NCI-H1694 treated with DMSO at 0.1 percent for 48 hours (cell line): ENCODE results near the gene CREB3L1.

Experiments
- DNase-seq: peaks from one replicate; lab custom pipeline; 2025; lab: John Stamatoyannopoulos, UW

Gene CREB3L1

DNA sequence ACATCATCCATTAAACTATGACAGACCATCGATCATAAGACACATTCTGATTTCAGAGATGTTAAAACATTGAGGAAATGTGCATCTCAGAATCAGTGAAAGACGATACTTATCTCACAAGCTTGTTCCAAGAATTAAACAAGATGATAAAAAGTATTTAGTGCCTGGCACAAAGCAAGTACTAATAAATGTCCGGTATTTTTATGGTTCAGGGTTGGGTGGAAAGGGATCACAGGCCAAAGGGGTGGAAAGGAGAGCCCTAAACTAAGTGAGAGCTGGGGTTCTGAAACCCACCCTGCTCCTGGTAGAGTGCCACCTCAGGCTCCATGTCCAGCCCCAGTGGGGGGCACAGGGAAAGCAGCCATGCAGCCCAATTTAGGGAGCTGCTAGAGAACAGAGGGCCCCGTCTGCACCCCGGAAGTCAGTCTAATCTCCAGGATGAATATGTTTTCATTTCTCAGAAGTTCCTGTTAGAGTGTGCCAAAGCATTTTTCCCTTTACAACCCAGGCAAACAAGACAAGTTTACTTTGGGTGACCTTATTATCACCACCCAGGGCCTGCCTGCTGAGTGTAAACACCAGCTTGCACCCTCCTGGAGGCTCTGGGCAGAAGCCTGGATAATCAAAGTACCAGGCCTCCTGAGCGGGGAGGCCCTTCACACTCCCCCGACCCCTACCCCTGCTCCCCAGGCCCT, 3.8 kb upstream of the CREB3L1 start:
- no peak for DNase-seq

DNA sequence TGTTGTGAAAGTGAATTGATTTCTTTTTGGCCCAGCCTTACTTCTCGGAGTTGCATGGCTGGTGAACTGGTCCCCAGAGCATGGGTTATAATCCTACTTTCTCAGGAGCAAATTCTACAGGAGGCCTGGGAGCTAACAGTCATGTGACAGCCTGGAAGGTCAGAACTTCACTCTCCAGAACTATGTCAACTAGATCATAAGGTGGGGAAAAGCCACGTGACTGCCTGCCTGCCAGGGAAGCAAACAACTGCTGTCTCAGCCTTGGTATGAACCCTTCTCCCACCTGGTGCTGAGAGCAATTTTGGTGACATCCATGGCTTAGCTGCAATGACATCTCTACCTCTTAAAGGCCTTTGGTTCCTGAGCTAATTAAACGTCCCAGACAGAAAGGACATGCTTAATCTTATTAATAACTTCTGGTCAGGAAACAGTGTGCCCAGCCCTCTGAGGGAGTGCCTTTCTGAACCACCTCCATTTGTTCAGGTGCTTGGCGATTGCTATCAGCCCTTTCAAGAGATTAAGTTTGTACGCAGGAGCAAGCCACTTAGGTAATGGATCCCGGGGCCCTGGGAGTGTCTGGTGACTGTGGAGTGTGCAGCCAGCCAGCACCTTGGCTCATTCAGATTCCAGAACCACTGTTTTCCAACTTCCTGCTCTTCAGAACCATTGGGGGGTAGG, 1.4 kb upstream of the CREB3L1 start:
- DNase-seq, result no peak

DNA sequence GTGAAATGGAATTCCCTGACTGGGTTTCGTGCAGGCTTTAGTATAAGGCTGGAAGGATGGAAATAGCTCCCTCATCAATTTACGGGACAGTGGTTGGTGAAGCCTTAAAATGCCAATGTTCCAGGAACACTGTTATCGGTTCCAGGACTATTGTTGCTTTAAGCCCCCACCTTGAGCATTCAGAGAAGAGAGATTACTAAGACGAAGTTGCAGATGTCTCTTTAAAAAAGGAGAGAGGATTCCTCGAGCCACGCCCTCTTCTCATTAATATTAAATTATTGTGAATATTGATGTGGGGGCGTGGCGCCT, 195 bp upstream of the CREB3L1 start:
- no peak for DNase-seq

DNA sequence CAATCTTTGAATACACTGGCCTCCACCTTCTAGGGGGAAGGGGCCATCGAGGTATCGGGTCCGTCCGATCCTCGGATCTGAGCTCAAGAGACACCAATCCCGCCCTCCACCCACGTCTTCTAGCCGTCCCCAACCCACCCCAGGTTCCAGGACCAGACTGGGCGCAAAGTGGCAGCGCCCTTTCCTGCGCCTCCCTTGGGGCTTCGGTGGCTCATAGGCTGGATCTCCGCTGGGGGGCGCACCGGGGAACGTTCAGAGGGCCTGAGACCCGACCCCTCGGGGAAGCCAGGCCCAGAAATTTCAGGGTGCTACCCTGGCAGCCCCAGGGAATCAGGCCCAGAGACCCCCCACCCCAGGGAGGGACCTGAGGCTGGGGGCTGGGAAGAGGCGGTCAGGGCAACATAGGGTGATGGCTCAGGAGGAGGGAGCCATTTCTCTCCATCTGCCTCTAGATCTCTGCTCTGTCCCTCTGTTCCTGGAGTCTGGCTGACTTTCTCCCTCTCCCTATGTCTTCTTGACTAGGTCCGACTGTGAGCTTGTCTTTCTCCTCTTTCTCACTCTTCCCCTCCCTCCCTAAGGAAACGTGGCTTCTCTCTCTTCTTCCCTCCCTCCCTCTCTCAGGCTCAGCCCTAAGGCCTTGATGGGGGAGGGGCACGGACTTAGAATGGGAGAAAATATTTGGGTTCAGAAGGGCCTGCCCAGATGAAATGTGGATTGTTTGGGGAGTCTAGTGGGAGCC, 1.1 kb downstream of the CREB3L1 start:
- peak; percentile 5 for DNase-seq

DNA sequence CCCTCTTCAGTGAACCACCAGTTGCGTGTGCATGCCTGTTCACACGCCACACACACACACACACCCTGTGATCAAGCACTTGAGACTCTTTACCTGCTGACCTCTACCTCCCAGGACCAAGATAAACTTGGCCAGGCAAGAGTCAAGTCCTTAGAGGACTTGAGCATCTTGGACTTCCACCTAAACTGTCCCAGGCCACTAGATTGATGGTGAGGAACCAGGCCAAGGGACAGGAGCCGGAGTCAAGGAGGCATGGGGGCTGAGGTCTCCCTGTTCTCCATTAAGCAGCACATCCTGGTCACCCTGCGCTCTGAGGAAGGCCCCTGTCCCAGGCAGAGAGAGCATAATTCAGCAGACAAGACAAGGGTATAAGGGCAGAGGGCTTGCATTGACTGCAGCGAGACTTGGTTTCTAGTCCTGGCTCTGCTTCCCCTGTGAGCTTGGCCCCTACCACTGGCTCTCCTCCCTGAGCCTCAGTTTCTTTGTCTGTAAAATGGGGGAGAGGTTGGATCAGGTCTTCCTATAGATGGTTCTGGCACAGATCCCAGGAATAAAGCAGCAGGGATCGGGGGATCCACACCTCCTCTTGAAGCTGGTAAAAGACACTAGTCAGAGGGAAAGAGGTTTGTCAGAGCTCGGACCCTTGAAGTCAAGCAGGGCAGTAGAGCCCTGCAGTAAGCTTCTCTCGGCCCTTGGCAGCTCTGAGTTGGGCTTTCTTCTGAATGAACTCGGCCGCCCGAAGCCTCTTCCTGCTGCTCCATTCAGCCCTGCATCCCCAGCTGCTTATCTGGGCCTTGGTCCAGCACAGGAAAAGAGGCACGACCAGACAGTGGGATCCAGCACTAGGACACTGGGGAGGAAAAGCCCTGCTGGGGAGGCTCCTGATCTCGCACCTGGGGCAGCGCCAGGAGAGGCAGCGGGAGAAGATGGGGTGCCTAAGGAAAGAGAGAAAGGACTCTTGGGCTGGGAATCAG, 2.0 kb downstream of the CREB3L1 start:
- DNase-seq, result no peak

DNA sequence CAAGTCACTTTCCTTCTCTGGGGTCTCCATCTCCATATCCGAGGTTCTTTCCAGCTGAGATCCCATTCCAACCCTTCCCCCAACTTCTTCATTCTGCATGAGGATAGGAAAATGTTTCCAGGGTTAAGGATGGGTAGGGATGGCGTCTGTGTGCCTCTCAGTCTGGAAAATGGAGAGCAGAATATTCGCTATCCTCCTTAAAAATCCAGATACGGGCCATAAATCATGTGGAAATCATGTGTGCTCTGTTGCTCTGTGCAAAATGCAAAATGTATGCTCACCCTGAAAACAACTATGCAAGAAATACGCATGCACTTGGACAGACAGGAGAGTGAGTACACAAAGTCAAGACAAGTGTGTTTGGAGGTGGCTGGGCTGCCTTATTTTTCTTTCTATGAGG, 3.2 kb downstream of the CREB3L1 start:
- DNase-seq, result no peak

DNA sequence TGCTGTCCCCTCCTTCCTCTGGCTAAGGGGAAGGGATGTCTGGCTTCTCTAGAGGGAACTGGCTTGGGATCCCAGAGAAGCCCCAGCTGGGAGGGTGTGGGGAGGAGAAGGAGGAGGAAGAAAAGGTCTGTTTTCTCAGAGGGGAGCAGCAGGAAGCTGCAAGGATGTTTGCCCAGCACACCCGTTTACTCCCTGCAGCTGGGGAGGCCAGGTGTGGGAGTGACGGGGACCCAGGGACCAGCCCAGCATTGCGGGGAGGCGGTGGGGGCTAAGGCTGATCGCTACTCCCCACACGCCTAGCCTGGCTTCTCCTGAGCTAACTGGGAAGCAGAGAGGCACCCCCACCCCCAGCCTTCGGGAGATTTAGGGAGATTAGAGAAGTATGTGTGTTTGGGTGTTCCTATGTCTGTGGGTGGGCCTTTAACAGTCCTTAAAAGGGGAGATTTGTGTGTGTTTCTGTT, 3.9 kb downstream of the CREB3L1 start:
- DNase-seq, result no peak

DNA sequence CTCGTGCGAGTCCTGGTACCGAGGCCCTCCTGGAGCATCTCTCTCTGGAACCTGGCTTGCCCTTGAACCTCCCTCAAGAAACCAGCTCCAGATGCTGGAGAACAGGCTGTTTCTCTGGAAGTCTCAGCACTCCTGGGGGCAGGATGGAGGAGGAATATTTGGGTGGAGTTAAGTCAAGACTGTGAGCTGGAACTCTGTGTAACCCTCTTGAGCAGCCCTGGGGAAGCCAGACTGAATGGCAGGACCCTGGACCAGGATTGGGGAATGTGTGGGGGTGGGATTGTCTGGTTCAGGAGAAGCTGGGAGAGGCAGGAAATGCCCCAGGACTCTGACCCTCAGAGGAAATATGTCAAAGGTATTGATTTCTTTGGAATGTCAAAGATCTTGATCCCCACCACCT, 7.7 kb downstream of the CREB3L1 start:
- no peak for DNase-seq

DNA sequence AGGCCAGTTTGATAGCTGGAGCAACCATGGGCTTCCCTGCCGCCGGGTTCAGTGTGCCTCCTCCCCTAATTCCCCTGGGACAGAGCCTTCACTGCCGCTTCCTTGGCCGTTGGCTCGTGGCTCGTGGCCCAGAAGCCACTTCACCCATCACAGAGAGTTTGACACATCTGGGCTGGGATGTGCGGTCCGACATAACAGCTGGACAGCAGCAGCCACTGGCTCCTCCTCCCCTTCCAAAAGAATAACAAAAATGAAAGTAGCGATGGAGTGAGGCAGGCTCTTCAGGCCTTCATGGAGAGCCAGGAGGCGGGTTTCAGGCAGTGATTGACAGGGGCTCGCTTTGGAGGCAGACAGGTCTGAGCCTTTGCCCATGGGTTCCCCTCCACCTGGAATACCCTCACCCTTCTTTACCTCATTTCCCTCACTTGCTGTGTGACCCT, 8.2 kb downstream of the CREB3L1 start:
- DNase-seq, result no peak

DNA sequence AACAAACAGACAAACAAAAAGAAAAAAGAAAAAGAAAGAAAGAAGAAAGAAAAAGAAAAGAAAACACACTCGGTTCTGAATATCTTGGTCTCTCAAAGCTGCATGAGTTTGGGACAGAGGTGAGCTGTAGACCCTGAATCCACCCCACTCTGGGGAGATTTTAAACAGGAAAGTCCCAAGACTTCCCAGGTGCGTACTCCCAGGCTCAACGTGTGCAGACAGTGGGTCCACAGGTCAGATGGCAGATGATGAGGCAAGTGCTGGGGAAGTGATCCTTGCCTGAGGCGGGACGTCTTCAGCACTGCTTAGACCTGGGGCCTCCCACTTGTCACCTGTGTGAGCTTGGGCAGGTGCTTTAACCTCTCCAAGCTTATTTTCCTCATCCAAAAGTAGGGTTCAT, 9.3 kb downstream of the CREB3L1 start:
- DNase-seq, result no peak

DNA sequence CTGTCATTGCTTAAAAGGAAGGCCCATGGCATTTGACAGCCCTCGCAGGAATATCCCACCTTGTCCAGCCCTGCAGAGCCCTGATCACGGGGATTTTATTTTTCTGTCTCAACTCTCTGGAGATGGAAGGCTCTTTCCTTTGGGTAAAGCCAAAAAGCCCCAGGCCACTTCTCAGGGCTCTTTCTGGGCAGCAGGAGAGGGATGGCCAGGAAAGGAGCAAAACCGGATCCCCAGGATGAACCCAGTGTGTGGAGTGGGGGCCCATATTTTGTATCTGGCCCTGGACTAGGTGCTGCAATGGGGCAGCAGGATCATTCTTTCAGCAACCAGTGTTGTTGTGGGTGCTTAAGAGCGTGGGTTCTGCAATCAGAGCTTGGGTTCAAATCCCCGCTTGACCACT, 11.0 kb downstream of the CREB3L1 start:
- no peak for DNase-seq

DNA sequence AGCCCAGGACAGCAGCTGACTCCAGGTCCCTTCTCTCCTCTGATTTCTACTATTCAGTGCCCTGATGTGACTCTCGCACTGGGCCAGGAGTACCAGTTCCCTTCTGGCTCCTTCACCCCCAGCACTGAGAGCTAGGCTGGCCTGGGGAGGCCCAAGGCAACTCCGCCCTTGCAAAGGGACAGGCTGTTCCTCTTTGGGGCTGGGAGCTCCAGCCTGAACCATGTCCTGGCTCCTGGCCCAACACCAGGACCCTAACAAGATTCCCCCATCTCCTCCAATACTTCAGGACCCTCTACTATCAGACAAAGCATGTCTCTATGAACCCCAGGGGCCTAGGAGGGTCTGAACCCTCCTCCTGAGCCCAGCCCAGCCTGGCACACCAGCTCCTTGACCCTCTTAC, 12.5 kb downstream of the CREB3L1 start:
- no peak for DNase-seq

DNA sequence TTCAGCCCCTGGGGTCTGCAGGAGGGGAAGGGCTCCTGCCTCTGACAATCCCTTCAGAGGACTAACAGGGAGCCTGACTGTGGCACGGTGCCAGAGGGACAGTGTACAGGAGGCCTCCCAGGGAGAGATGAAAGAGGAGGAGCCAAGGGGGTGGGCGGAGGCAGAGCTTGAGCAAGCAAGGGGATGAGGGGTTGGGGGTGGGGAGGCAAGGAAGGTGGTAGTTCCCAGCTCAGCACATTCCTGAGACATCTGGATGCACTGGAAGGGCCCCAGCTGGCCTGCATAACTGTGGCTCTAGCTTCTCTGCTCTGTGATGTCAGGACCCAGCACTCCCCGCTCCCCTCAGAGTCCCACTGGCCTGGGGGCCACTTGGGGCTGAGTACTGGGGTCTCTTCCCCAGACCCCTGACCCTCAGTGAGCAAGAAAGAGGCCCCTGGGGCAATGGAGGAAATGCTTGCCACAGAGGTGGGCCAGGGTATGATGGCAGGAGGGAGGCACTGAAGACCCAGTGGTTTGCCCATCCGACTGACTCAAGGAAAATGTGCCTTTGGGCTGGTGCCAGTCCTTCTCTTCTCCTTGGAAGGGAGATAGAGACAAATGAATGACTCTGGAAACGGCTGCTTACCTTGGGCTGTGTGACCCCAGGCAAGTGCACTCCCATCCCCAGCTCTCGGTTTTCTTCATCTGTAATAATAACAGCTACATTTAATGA, 13.3 kb downstream of the CREB3L1 start:
- no peak for DNase-seq

DNA sequence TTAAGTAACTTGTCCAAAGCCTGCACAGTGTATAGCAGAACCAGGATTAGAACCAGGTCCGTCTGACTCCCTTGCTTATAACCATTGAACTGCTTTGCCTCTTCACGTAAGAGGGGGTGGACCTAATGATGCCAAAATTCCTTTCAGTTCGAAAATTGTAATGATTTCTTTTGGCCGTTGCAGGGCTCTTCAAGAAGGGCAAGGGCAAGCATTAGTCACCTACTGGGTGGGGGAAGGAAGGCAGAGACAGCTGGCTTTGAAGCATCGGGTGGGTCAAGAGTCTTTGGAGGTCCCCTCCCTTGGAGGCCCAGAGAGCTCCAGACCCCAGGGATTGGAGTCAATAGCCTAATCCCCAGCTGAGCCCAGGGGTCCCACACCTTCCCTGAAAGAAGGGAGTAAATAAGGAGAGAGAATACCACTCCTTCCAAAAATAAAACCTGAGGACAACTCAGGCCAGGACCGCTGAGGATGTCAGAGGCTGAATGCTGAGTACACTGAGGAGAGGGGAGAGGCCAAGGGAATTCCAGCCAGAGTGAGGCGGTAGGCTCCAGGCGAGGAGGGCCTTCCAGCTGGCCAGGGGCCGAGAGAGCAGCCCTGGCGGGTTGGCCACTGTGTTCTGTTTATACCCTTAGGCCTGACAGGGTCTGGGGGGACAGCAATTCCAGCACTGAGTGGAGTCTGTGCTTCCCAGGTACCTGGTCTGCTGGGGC, 14.1 kb downstream of the CREB3L1 start:
- no peak for DNase-seq

DNA sequence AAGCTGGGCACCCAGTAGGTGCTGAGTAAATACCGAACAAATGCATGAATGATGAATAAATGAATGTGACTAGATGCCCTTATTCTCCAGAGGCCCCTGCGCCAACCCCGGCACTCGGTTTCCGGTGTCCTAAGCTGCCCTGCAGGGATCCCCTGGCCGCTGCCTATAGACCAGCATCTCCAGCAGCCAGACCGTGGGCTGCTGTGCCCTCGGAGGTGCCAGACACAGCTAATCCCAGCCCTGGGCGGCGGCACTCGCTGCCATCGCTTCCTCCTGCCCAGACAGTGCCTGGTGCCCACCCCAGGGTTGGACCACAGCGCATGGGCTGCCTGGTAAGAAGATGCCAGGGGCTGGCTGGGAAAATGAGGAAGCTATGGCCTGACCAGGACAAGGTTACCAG, 15.6 kb downstream of the CREB3L1 start:
- no peak for DNase-seq

DNA sequence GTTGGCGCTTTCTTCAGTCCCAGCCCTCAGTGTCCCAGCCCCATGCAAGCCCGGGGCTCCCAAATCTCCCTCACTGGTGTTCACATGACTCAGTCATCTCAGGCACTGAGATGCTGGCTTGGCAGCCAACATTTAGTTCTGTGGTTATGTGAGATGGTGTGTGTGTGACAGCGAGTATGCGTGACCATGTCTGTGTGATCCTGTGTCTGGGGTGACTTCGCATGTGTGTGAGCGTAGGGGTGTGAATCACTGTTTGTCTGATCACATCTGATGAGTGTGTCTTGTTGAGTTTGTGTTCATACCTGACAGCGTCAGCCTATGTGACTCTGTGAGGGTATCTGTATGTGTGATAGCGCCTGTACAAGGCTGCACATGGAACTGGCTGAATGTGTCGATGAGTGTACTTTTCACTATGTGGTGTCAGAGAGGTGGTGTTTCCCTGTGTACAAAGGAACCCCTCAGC, 16.2 kb downstream of the CREB3L1 start:
- DNase-seq, result no peak

DNA sequence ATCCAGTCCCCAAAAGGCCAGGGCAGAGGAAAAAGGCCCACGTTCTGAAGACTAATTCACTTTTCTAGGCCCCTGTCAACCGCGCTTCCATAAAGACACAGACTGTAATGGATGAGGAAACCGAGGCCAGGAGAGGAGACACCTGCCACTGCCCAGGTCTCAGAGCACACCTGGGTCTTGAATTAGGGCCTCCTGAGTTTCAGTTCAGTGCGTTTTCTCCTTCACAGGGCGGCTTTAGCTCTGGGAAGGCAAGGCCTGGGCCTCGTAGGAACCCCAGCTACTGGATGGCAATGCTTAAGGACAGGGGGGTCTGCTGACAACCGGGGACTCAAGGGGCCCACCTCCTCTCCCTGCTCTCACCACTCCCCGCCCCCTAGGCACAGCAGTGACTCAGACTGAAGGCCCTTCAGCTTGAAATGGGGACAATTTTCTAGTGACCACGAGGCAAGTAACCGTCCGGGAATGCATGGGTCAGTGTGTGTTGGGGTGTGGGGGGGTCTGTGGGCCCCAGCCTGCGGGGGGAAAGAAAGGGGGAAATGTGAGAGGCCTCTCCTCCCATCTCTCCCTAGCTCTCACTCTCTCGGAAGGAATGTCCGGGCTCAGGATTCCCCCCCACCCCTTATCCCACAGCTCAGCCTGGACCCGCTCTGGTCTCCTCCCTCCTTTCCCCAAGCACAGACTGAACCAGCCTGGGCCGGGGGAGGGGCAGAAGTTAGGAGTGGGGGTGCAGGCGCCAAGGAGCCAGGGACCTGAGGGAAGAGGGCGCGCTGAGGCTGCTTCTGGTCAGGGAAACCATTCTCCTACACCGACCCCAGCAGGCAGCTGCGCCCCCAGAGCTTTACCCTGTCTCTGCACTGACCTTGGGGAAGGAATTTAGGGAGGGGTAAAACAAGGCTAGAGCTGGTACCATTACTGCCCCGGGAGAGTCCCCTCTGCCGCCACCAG, 17.2 kb downstream of the CREB3L1 start:
- DNase-seq, result no peak

DNA sequence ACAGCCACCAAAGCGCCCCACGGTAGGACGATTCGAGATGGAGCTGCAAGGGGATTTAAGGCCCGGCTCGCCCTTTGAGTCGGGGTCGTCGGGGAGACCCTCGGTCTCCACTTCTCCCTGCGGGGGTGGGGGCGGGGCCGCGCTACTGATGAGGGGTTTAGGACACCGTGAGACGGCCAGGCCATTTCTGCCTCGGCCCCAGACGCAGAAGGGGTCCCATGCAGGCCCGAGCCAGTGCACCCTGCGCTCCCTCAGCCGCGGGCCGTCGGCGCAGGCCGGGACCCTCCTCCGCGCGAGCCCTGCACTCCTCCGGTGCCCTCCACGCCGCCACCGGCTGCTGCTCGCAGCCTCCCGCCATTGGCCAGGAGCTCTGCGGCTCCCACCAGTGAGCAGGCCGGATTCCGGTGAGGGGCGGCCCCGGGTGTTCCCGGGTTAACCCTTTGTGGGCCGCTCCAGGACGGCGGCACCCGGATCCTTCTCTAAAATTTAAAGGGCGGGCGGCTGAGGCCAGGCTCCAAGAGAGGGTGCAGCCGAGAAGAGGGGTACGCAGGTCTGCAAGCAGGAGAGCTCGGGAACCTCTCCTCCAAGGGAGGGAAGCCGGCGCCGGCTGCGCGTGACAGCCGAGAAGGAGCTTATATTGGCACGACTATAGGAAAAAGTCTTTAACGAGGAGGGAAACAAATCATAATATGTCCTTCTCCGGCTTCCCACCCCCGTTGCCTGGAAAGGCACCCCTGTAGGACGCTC, 18.0 kb downstream of the CREB3L1 start:
- peak; percentile 13 for DNase-seq

DNA sequence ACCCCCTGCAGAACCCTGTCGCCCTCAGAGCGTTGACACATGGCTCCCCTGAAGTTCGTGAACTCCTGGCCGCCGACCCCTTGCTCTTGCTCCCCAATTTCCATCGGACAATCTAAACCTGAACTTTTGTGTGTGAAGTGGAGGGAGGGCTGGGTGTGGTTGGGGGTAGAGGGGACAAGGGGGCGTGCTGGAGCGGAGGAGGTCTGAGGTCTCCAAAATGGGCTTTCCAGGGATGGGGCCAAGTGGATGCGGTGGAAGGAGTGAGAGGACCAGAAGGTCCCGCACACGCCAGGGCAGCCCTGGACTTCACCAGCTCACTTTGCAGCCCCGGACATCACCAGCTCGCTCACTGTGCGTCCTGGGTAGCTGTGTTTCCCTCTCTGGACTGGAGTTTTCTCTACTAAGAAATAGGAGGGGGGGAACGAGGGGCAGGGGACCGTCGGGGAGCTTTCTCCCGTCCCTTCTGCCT, 18.6 kb downstream of the CREB3L1 start:
- DNase-seq, result no peak
